NT2/D1 (cell line): Measurements from ENCODE around the gene MLEC.
"Not testable (repeated sequence)": the region's sequence is repeated elsewhere in the genome, so short reads cannot be mapped to it uniquely, and the experiment has no call there.

Source experiments
- DNase-seq: peaks from one replicate; pipeline ENCODE4 v3.0.0-alpha.2; 2011; ENCODE audit warnings: low read depth, low spot score
- H3K27me3 ChIP-seq: 2 replicates; pipeline ENCODE4 v1.6.0; 2011; ENCODE audit warnings: mild to moderate bottlenecking; ENCODE audit not compliant: insufficient read length, insufficient read depth
- H3K36me3 ChIP-seq: 2 replicates; pipeline ENCODE4 v1.6.1; 2011; ENCODE audit warnings: mild to moderate bottlenecking, low read length, mixed read lengths; ENCODE audit not compliant: insufficient read depth, insufficient read length
- H3K4me1 ChIP-seq: 2 replicates; pipeline ENCODE4 v1.5.1; 2011; ENCODE audit not compliant: insufficient read depth, insufficient read length
- H3K4me3 ChIP-seq: 2 replicates; pipeline ENCODE4 v1.5.1; 2011; ENCODE audit warnings: low read depth; ENCODE audit not compliant: insufficient read length
- H3K9ac ChIP-seq: 2 replicates; pipeline ENCODE4 v1.6.0; 2011; ENCODE audit warnings: low read depth; ENCODE audit not compliant: insufficient read length
- H3K9me3 ChIP-seq: 2 replicates; pipeline ENCODE4 v1.5.1; 2011; ENCODE audit warnings: mild to moderate bottlenecking, low read length; ENCODE audit not compliant: insufficient read depth
- SUZ12 ChIP-seq: IDR thresholded peaks from 2 replicates; pipeline ENCODE4 v1.6.1; 2011; ENCODE audit not compliant: insufficient read length, insufficient read depth; ENCODE audit errors: extremely low read depth
- YY1 ChIP-seq: IDR thresholded peaks from 2 replicates; pipeline ENCODE4 v1.6.1; 2011; ENCODE audit not compliant: insufficient read length, insufficient read depth
- ZNF274 ChIP-seq: IDR thresholded peaks from 2 replicates; pipeline ENCODE4 v1.6.1; 2011; ENCODE audit warnings: mild to moderate bottlenecking, low read depth, low read length

Gene MLEC

GRCh38 chr12:120725151-120725658 lies 38.3 kb downstream of the MLEC start:
- no peak for TF ChIP-seq YY1
- TF ChIP-seq ZNF274: no peak
- TF ChIP-seq SUZ12: no peak
- Histone ChIP-seq H3K4me1 (peaks cover 4% of the 10 kb centered on the region), H3K4me3 (peak overlapping the region; percentile 66), H3K9ac (peak overlapping the region; percentile 46), H3K36me3 (peaks cover 49% of the 10 kb centered on the region), H3K9me3 (no peaks in the 10 kb centered on the region), H3K27me3 (peaks cover 16% of the 10 kb centered on the region)
- DNase-seq: no peak

- peaks cover 47% of the 10 kb centered on the region for H3K36me3 ChIP-seq
- H3K9ac ChIP-seq: peak within 1 kb of the TSS; percentile 85
- TF ChIP-seq ZNF274 (no peak), YY1 (peak; percentile 16), SUZ12 (no peak)
- peak; percentile 73 for DNase-seq
- peak within 1 kb of the TSS; percentile 66 for H3K4me3 ChIP-seq
- peaks cover 16% of the 10 kb centered on the region for H3K27me3 ChIP-seq
- H3K9me3 ChIP-seq: no peaks in the 10 kb centered on the region
- H3K4me1 ChIP-seq: peaks cover 4% of the 10 kb centered on the region
Measured at GRCh38 chr12:120725659-120726509, 38.9 kb downstream of the MLEC start, which contains the start of gene ACADS. TSS of gene ACADS (plus strand) at chr12:120725826. CDS start at chr12:120725886, 60 bp downstream.

GRCh38 chr12:120726510-120726793 lies 39.5 kb downstream of the MLEC start:
- peaks cover 4% of the 10 kb centered on the region for H3K4me1 ChIP-seq
- no peak overlapping the region for H3K9ac ChIP-seq
- no peak for DNase-seq
- H3K9me3 ChIP-seq: no peaks in the 10 kb centered on the region
- H3K4me3 ChIP-seq: no peak overlapping the region
- peaks cover 43% of the 10 kb centered on the region for H3K36me3 ChIP-seq
- TF ChIP-seq SUZ12 (no peak), YY1 (no peak), ZNF274 (no peak)
- H3K27me3 ChIP-seq: peaks cover 16% of the 10 kb centered on the region

- H3K36me3 ChIP-seq: peaks cover 38% of the 10 kb centered on the region
- peaks cover 4% of the 10 kb centered on the region for H3K4me1 ChIP-seq
- H3K9me3 ChIP-seq: no peaks in the 10 kb centered on the region
- no peak for DNase-seq
- H3K27me3 ChIP-seq: peaks cover 16% of the 10 kb centered on the region
- no peak overlapping the region for H3K4me3 ChIP-seq
- TF ChIP-seq ZNF274: no peak
- no peak for TF ChIP-seq SUZ12
- H3K9ac ChIP-seq: no peak overlapping the region
Measured at GRCh38 chr12:120726961-120727360, 40.0 kb downstream of the MLEC start.

- H3K27me3 ChIP-seq, H3K9ac ChIP-seq, H3K9me3 ChIP-seq, H3K4me1 ChIP-seq, DNase-seq, H3K4me3 ChIP-seq: not testable (repeated sequence)
- H3K36me3 ChIP-seq: peaks cover 14% of the 10 kb centered on the region
Measured at GRCh38 chr12:120732198-120732597, 45.2 kb downstream of the MLEC start.

- Histone ChIP-seq H3K4me3 (no peak overlapping the region), H3K27me3 (no peaks in the 10 kb centered on the region), H3K4me1 (peaks cover 2% of the 10 kb centered on the region), H3K9ac (no peak overlapping the region), H3K36me3 (peaks cover 11% of the 10 kb centered on the region), H3K9me3 (peaks cover 5% of the 10 kb centered on the region; the same call in 1 of the 2 replicates)
- DNase-seq: no peak
- no peak for TF ChIP-seq SUZ12
Measured at GRCh38 chr12:120733574-120733973, 46.6 kb downstream of the MLEC start.

- peaks cover 2% of the 10 kb centered on the region for H3K4me1 ChIP-seq
- H3K27me3 ChIP-seq: no peaks in the 10 kb centered on the region
- H3K9me3 ChIP-seq: peaks cover 5% of the 10 kb centered on the region; the same call in 1 of the 2 replicates
- no peak overlapping the region for H3K9ac ChIP-seq
- TF ChIP-seq ZNF274 (no peak), YY1 (no peak), SUZ12 (no peak)
- no peak overlapping the region for H3K4me3 ChIP-seq
- DNase-seq: no peak
- peaks cover 13% of the 10 kb centered on the region for H3K36me3 ChIP-seq
Measured at GRCh38 chr12:120734210-120734609, 47.3 kb downstream of the MLEC start.

- Histone ChIP-seq H3K9ac (no peak overlapping the region), H3K27me3 (no peaks in the 10 kb centered on the region), H3K4me1 (peaks cover 2% of the 10 kb centered on the region), H3K36me3 (peaks cover 13% of the 10 kb centered on the region), H3K9me3 (peaks cover 5% of the 10 kb centered on the region; the same call in 1 of the 2 replicates), H3K4me3 (no peak overlapping the region)
- DNase-seq: no peak
- no peak for TF ChIP-seq ZNF274
- TF ChIP-seq SUZ12: no peak
- TF ChIP-seq YY1: no peak
Measured at GRCh38 chr12:120735181-120735580, 48.2 kb downstream of the MLEC start.
